ENCODE measurements around the gene KRTAP13-4. TPM values are rescaled to one million over a fixed set of nuclear protein-coding genes. Genes with fewer than 3 reads are reported as not detected.

KRTAP13-4 gene
- total RNA-seq: not detected in 2 replicates

DNA sequence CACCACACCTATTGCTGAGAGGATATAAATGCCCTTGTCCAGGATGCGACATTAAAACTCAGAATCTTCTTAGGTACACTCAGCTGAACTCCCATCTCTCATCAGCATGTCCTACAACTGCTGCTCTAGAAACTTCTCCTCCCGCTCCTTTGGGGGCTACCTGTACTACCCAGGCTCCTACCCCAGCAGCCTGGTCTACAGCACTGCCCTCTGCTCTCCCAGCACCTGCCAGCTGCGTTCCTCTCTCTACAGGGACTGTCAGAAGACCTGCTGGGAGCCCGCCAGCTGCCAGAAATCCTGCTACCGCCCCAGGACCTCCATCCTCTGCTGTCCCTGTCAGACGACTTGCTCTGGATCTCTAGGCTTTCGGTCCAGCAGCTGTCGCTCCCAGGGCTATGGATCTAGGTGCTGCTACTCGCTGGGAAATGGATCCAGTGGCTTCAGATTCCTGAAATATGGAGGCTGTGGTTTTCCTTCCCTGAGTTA, at the start of gene KRTAP13-4:
TSS of gene KRTAP13-4 (plus strand) at position 51 of the 486 bp plus-strand sequence. CDS start at position 107, 56 bp downstream.
- Mint-ChIP-seq H3K27me3 (ENCODE audit: insufficient read depth) (no peaks in the 10 kb centered on the region), H3K36me3 (ENCODE audit: low read depth) (no peaks in the 10 kb centered on the region), H3K27ac (no peak within 1 kb of the TSS), H3K4me1 (ENCODE audit: low read depth) (no peaks in the 10 kb centered on the region), H3K9me3 (no peaks in the 10 kb centered on the region), H3K4me3 (no peak within 1 kb of the TSS)
- DNase-seq (ENCODE audit: low spot score): no peak
- intact Hi-C loops (cut with micrococcal nuclease): no loop called here

GRCh38 chr21:30382201-30382600, 47.8 kb upstream of the KRTAP13-4 start:
- Mint-ChIP-seq H3K9me3 (no peaks in the 10 kb centered on the region), H3K27me3 (ENCODE audit: insufficient read depth) (no peaks in the 10 kb centered on the region), H3K4me3 (no peak overlapping the region), H3K27ac (no peak overlapping the region), H3K36me3 (ENCODE audit: low read depth) (no peaks in the 10 kb centered on the region), H3K4me1 (ENCODE audit: low read depth) (no peaks in the 10 kb centered on the region)
- DNase-seq (ENCODE audit: low spot score): no peak
- intact Hi-C loops (cut with micrococcal nuclease): no loop called here

GRCh38 chr21:30391492-30392025, 38.5 kb upstream of the KRTAP13-4 start:
- intact Hi-C loops (cut with micrococcal nuclease): no loop called here
- Mint-ChIP-seq H3K27ac (no peak overlapping the region), H3K27me3 (ENCODE audit: insufficient read depth) (no peaks in the 10 kb centered on the region)

GRCh38 chr21:30395731-30396130, 34.3 kb upstream of the KRTAP13-4 start, which contains the start of gene KRTAP13-1:
Gene KRTAP13-1, plus strand, starts transcription at chr21:30396031. Its CDS starts 56 bp downstream, at chr21:30396087.
- DNase-seq (ENCODE audit: low spot score): no peak
- H3K27me3 Mint-ChIP-seq (ENCODE audit: insufficient read depth): peaks cover 2% of the 10 kb centered on the region

More at GRCh38 chr21:30391492-30392025, 38.5 kb upstream of the KRTAP13-4 start:
- Mint-ChIP-seq H3K9me3 (no peaks in the 10 kb centered on the region), H3K4me1 (ENCODE audit: low read depth) (no peaks in the 10 kb centered on the region), H3K36me3 (ENCODE audit: low read depth) (no peaks in the 10 kb centered on the region), H3K4me3 (no peak overlapping the region)
- DNase-seq (ENCODE audit: low spot score): no peak

DNA sequence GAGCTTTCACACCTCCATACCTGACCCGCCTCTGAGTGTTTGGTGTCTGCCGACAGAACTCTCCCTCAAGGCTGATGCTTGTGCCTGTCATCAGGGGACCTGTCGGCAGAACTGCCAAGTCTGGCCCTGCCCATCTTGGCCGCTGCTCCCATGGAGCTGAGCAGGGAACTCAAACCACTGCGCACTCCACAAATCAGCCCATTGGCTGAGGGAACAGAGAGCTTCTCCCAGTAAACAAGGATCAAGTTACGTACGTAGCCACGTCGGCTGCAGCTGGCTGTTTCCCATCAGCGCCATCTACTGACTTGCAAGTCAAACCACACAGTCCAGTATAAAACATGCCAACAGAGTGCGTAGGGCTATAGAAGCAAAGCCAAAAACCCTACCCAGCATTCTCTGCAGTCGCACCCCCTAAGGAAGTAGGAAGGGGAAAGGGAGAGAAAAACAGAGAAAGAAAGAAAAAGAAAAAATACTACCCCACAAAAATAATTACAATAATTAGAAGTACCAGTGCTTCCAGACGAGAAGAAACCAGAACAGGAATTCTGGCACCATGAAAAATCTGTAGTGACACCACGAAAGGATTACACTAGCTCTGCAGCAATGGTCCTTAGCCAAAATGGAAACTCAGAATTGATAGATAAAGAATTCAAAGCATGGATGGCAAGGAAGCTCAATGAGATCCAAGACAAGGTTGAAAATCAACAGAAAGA, 21.1 kb upstream of the KRTAP13-4 start:
- no peaks in the 10 kb centered on the region for H3K36me3 Mint-ChIP-seq (ENCODE audit: low read depth)
- intact Hi-C loops (cut with micrococcal nuclease): no loop called here

More at GRCh38 chr21:30395731-30396130, 34.3 kb upstream of the KRTAP13-4 start, which contains the start of gene KRTAP13-1:
- H3K4me1 Mint-ChIP-seq (ENCODE audit: low read depth): no peaks in the 10 kb centered on the region
- H3K9me3 Mint-ChIP-seq: no peaks in the 10 kb centered on the region
- H3K4me3 Mint-ChIP-seq: no peak within 1 kb of the TSS
- no peak within 1 kb of the TSS for H3K27ac Mint-ChIP-seq
- H3K36me3 Mint-ChIP-seq (ENCODE audit: low read depth): no peaks in the 10 kb centered on the region
- intact Hi-C loops (cut with micrococcal nuclease): no loop called here

DNA sequence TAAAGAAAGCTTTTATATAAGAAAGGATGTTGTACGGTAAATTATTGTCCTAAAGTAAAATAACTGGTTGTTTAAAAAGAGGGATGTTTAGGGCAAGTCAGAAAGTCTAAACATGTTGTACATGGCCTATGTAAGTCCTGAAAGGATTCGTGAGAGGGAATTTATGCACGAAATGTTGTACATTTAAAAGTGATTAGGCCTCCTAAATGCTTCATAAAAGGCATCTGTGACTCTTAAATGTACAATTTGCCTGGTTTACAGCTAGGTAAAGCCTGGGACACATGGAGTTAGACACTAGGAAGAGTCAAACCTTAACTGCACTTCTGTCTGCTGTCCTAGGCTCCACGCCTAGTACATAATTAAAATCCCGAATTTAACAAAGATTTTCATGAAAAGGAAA, 14.0 kb upstream of the KRTAP13-4 start:
- no peaks in the 10 kb centered on the region for H3K9me3 Mint-ChIP-seq
- intact Hi-C loops (cut with micrococcal nuclease): no loop called here
- no peak overlapping the region for H3K4me3 Mint-ChIP-seq
- no peak overlapping the region for H3K27ac Mint-ChIP-seq
- no peaks in the 10 kb centered on the region for H3K4me1 Mint-ChIP-seq (ENCODE audit: low read depth)
- DNase-seq (ENCODE audit: low spot score): no peak
- H3K27me3 Mint-ChIP-seq (ENCODE audit: insufficient read depth): no peaks in the 10 kb centered on the region
- H3K36me3 Mint-ChIP-seq (ENCODE audit: low read depth): no peaks in the 10 kb centered on the region

More for the DNA sequence above, 21.1 kb upstream of the KRTAP13-4 start:
- Mint-ChIP-seq H3K27ac (no peak overlapping the region), H3K9me3 (no peaks in the 10 kb centered on the region), H3K4me1 (ENCODE audit: low read depth) (no peaks in the 10 kb centered on the region), H3K4me3 (peak overlapping the region; percentile 47), H3K27me3 (ENCODE audit: insufficient read depth) (peaks cover 4% of the 10 kb centered on the region)
- DNase-seq (ENCODE audit: low spot score): peak; percentile 2

DNA sequence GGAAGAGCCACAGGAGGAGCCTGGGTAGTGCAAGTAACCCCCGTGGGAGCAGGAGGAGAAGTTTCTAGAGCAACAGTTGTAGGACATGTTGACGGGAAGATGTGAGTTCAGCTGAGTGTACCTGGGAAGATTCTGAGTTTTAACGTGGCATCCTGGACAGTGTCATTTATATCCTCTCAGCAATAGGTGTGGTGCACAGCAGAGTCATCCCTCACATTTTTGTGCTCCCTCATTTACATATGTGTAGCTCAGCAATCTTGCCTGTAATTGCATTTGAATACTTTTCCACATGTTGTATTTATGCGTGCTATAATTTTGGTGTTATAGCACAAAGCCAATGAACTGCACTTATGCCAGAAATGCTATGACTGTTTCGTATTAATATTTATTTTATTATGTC, 4.2 kb upstream of the KRTAP13-4 start, which contains the start of gene KRTAP13-3:
TSS of gene KRTAP13-3 (minus strand) at position 101 of the 400 bp plus-strand sequence. CDS start at position 87, 14 bp downstream.
- Mint-ChIP-seq H3K27ac (no peak within 1 kb of the TSS), H3K9me3 (no peaks in the 10 kb centered on the region), H3K36me3 (ENCODE audit: low read depth) (no peaks in the 10 kb centered on the region), H3K27me3 (ENCODE audit: insufficient read depth) (no peaks in the 10 kb centered on the region), H3K4me1 (ENCODE audit: low read depth) (no peaks in the 10 kb centered on the region), H3K4me3 (no peak within 1 kb of the TSS)
- intact Hi-C loops (cut with micrococcal nuclease): no loop called here
- DNase-seq (ENCODE audit: low spot score): no peak

DNA sequence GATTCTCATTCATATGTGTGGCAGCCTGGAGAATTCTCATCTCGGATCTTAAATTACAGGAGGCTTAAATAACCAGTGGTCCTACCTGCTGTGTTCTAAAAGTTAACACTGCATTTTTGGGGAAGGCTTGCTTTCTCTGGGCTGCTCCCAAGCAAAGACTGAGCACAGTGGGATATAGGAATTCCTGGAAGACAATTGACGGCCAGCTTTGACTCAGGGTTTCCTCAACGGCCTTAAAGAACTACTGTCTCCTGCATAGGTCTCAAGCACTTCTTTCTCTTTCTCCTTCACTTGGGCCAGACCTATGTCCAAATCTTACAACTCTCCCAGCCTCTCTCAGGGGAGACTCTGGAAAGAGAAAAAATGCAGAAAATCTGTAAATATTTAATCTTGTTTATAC, 3.3 kb upstream of the KRTAP13-4 start:
- H3K9me3 Mint-ChIP-seq: no peaks in the 10 kb centered on the region
- no peaks in the 10 kb centered on the region for H3K36me3 Mint-ChIP-seq (ENCODE audit: low read depth)
- DNase-seq (ENCODE audit: low spot score): no peak
- H3K27ac Mint-ChIP-seq: no peak overlapping the region
- intact Hi-C loops (cut with micrococcal nuclease): no loop called here
- H3K27me3 Mint-ChIP-seq (ENCODE audit: insufficient read depth): no peaks in the 10 kb centered on the region
- H3K4me3 Mint-ChIP-seq: no peak overlapping the region
- H3K4me1 Mint-ChIP-seq (ENCODE audit: low read depth): no peaks in the 10 kb centered on the region

DNA sequence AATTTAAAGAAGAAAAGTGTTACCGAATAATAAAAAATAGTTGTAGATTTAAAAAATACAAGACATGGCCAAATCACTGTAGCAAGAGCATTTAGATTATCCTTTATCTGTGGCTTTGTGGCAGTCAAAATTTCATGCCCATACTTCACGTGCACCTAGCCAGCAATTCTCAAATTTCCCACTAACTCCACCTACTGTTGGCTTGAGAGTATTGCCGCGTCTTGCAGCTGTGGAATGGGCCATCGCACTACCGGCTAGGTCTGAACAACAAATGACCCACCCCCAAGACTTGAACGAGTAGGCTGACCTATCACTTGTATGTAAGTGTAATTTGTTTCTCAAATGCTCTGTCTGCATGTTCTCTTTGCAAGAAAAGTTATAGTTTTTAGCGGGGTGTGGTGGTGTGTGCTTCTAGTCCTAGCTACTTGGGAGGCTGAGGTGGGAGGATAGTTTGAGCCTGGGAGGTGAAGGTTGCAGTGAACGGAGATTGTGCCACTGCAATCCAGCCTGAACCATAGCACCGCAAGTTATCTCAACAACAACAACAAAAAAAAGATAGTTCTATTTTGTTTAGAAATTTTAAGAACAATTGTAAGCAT, 4.1 kb downstream of the KRTAP13-4 start:
- Mint-ChIP-seq H3K4me1 (ENCODE audit: low read depth) (no peaks in the 10 kb centered on the region), H3K27me3 (ENCODE audit: insufficient read depth) (no peaks in the 10 kb centered on the region), H3K9me3 (no peaks in the 10 kb centered on the region), H3K4me3 (no peak overlapping the region), H3K27ac (no peak overlapping the region), H3K36me3 (ENCODE audit: low read depth) (no peaks in the 10 kb centered on the region)
- intact Hi-C loops (cut with micrococcal nuclease): no loop called here
- DNase-seq (ENCODE audit: low spot score): no peak

GRCh38 chr21:30437010-30437565, 7.1 kb downstream of the KRTAP13-4 start:
- Mint-ChIP-seq H3K4me3 (no peak overlapping the region), H3K27me3 (ENCODE audit: insufficient read depth) (no peaks in the 10 kb centered on the region), H3K9me3 (no peaks in the 10 kb centered on the region), H3K4me1 (ENCODE audit: low read depth) (no peaks in the 10 kb centered on the region), H3K36me3 (ENCODE audit: low read depth) (no peaks in the 10 kb centered on the region), H3K27ac (no peak overlapping the region)
- intact Hi-C loops (cut with micrococcal nuclease): no loop called here
- DNase-seq (ENCODE audit: low spot score): no peak

DNA sequence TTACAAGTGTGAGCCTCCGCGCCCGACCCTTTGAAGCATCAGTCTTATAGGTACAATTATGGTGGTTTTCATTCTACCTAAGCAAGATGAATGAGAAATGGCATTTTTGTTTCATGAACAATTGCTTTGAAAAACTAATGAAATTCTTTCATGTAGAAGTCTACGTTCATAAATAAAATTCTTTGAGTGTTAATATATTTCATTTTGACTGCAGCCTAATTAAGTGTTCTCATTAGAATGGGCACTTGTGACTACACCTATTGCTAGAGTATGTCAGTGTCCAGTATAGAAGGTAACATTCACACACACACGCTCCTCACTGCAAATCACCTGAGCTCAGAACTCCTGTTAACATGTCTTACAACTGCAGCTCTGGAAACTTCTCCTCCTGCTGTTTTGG, 10.0 kb downstream of the KRTAP13-4 start, which contains the start of gene KRTAP15-1:
TSS of gene KRTAP15-1 (plus strand) at position 301 of the 400 bp plus-strand sequence. CDS start at position 354, 53 bp downstream.
- DNase-seq (ENCODE audit: low spot score): no peak
- Mint-ChIP-seq H3K27me3 (ENCODE audit: insufficient read depth) (no peaks in the 10 kb centered on the region), H3K4me1 (ENCODE audit: low read depth) (no peaks in the 10 kb centered on the region), H3K27ac (no peak within 1 kb of the TSS), H3K9me3 (no peaks in the 10 kb centered on the region), H3K4me3 (no peak within 1 kb of the TSS), H3K36me3 (ENCODE audit: low read depth) (no peaks in the 10 kb centered on the region)
- intact Hi-C loops (cut with micrococcal nuclease): no loop called here

DNA sequence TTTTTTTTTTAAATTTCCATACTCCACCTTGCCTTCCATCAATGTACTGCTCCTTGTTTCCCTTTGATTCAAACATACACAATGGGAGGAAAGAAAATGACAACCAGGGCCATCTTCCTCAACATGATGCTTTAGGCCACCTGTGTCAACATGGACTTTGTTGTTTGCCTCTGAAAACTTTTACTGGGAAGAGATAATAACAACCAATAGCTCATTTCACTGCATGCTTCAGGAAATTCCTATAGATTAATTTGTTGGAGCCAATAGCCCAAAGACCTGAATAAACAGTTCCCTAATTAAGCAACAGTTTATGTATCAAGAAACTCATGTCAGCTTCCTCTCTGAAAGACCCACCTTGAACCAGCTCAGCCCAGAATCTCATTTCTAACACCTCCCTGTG, 13.2 kb downstream of the KRTAP13-4 start:
- intact Hi-C loops (cut with micrococcal nuclease): no loop called here

DNA sequence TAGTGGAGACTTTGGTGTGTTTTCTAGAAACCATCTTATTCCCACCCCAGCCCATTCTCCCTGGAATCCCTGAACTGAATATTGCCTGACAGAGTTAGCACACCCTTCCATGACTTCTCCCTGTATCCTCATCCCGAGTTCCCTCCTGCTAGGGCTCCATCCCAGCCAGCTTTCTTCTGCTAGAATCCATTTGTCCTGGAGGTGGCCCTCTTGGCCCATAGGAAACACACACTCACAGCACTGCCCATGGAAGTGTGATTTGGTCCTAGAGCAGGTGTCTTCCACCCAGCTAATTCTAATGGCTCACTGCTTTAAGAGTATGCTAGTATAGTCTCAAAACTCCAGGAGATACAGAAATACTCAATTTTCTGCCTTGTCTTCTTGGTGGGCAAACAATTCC, 14.2 kb downstream of the KRTAP13-4 start:
- Mint-ChIP-seq H3K4me1 (ENCODE audit: low read depth) (no peaks in the 10 kb centered on the region), H3K4me3 (no peak overlapping the region), H3K36me3 (ENCODE audit: low read depth) (no peaks in the 10 kb centered on the region), H3K27ac (no peak overlapping the region), H3K27me3 (ENCODE audit: insufficient read depth) (no peaks in the 10 kb centered on the region), H3K9me3 (no peaks in the 10 kb centered on the region)
- no peak for DNase-seq (ENCODE audit: low spot score)
- intact Hi-C loops (cut with micrococcal nuclease): no loop called here

More for the DNA sequence above, 13.2 kb downstream of the KRTAP13-4 start:
- no peaks in the 10 kb centered on the region for H3K36me3 Mint-ChIP-seq (ENCODE audit: low read depth)
- H3K9me3 Mint-ChIP-seq: no peaks in the 10 kb centered on the region
- no peak overlapping the region for H3K4me3 Mint-ChIP-seq
- no peaks in the 10 kb centered on the region for H3K27me3 Mint-ChIP-seq (ENCODE audit: insufficient read depth)
- no peak for DNase-seq (ENCODE audit: low spot score)
- no peaks in the 10 kb centered on the region for H3K4me1 Mint-ChIP-seq (ENCODE audit: low read depth)
- H3K27ac Mint-ChIP-seq: no peak overlapping the region
